GM21619 (cell line): ENCODE results near the gene PON3.

Experiments
- ATAC-seq: cut with Tn5 transposase; IDR thresholded peaks from one replicate; pipeline ENCODE4 v1.9.1; 2021; ENCODE audit not compliant: unreplicated experiment

PON3 gene

DNA sequence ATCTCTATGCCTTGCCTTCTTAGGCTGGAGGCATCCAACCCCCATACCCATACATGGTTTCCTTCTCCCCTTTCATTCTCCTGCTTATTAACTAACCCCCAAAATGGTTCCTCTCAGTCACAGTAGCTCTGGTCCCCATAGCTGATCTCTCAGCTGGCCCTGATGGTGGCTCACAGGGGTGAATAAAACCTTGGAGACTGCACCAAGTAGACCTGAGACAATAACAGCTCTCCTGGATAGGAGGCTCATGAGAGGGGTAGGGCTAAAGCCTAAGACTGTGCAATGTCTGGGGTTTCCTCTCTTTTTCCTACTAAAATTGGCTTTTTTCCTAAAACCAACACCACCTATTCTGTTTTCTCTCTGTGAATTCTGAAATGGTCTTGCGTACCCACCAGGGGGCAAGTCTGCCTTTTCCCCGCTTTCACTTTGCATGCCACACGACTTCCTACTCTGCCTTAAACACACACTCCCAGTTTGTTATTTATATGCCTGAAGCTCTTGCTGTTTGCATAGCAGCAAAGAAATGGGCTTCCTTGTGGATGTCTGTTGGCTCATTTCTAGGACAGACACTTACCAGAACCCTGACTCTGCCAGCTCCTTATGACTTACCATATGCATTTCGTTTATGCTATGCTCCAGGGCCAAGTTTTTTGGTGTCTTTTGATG lies 53.4 kb downstream of the PON3 start:
- no peak for ATAC-seq

GRCh38 chr7:95342029-95342428 lies 54.1 kb downstream of the PON3 start:
- no peak for ATAC-seq

DNA sequence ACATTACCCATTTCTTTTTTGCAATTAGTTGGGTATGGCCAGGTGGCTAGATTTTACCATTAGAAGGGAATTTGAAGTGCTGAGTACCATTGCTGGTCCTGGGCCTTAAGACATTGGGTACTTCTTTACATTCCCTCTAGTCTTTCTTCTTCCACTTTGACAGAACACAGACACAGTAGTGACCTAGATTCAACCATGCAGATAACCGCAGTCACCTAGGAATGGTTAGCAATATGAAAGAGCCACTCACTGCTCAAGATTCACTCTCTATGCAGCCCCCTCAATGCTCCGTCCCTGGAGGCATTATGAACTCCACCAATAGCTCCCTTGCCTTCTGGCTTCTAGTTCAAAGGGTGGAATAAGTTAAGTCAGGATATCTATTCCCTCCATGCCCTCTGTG lies 55.7 kb downstream of the PON3 start:
- no peak for ATAC-seq

- ATAC-seq, result no peak
These were observed 57.3 kb downstream of the PON3 start for GRCh38 chr7:95338832-95339231.

GRCh38 chr7:95335093-95335492 lies 61.1 kb downstream of the PON3 start:
- ATAC-seq, result no peak

DNA sequence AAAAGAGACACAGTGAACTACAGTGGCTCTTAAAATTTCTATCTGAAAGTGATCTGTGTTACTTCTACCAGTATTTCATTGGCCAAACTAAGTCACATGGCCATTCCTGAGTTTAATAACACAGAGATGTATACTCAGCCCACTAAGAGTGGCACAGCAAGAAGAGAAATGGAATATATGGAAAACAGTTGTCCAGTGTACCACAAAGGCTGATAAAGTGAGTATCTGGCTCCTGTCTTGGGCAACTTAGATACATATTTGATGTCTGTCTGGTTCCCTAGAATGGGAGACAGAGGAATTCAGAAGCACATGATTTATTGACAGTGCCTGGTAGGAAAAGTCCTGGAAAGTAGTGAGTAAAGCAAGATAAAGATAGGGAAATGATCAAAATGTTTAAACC lies 61.7 kb downstream of the PON3 start:
- ATAC-seq, result no peak

GRCh38 chr7:95330961-95331337 lies 65.2 kb downstream of the PON3 start:
- peak; percentile 32 for ATAC-seq

DNA sequence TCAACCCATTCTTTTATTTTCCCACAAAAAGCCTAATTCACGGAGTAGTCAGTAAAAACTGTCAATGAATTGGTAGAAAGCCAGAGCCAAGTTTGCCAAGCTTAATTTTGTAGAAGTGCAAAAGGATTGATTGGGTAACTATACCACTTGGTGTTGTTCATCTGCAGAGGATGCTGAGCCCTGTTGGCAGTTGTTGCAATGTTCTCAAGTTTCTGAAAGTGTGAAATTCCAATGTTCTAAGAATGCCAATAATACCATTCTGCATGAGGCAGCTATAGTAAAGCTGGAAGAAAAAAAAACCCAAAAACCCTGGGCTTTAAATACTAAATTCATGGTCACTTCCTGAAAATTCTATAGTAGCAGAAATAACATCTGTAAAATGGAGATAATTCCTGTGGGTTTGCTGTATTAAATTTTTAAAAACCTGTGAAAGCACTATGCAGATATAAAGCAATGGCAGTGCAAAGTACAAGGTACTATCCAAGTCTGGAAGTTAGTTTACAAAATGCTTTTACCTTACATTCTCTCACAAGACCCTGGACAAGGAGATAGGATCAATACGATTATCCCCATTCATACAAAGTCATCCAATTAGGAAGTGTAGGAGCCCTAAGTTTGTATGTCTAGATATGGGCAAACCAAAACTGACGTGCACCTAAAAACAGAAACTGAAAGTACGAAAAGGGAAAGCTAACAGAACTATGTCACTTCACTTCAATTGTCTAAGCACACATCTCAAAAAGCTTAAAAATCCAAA lies 65.8 kb downstream of the PON3 start:
- ATAC-seq, result peak; percentile 98

- ATAC-seq, result no peak
These were observed 68.8 kb downstream of the PON3 start for GRCh38 chr7:95327356-95327755.

GRCh38 chr7:95324431-95324830 lies 71.7 kb downstream of the PON3 start, which contains the start of gene PON1:
Gene PON1, minus strand, starts transcription at chr7:95324532. Its CDS starts 57 bp downstream, at chr7:95324475.
- no peak for ATAC-seq

GRCh38 chr7:95323410-95324129 lies 72.6 kb downstream of the PON3 start:
- ATAC-seq, result no peak

- ATAC-seq, result no peak
These were observed 73.3 kb downstream of the PON3 start for GRCh38 chr7:95322854-95323253.

- ATAC-seq, result no peak
These were observed 73.8 kb downstream of the PON3 start for GRCh38 chr7:95322396-95322795.

DNA sequence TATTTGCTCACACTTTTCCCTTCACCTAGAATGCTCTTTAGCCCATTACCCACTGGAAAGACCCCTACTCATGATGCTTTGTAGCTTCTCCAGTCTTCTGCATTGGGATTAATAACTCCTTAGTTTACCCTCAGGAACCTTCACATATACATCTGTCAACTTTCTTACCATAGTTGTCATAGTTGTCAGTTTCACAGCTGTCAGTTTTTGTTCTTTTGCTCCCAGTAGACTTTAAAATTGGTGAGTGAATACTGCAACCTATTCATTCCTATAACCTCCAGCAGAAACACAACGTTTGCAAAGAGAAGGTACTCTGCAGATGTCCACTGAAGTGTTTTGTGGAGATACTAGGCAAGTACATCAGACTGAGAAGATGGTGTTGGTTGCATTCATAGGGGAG lies 74.5 kb downstream of the PON3 start:
- ATAC-seq, result no peak

GRCh38 chr7:95320651-95321050 lies 75.5 kb downstream of the PON3 start:
- no peak for ATAC-seq

- no peak for ATAC-seq
These were observed 76.6 kb downstream of the PON3 start for GRCh38 chr7:95319570-95319969.

- no peak for ATAC-seq
These were observed 77.6 kb downstream of the PON3 start for GRCh38 chr7:95318501-95319100.

GRCh38 chr7:95317966-95318365 lies 78.2 kb downstream of the PON3 start:
- ATAC-seq, result no peak

DNA sequence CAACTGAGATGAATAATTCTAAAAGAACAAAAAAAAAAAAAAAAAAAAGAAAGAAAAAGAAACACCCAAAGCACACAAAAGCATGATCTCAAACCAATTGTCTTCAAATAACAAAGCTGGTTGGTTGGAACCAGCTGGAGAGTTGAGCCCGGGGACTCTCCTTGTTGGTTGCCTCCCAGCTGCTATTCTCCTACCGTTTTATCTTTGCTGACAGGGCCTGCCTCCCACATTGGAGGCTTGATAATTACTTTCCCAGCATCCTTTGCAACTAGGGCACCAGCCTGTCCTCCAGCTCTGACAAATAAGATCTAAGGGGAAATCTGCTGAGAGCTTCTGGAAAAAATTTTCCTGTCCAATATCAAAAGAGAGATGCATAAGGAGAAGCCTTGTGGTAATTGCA lies 78.6 kb downstream of the PON3 start:
- ATAC-seq, result no peak

- peak; percentile 61 for ATAC-seq
These were observed 79.6 kb downstream of the PON3 start for GRCh38 chr7:95316588-95316987.

- ATAC-seq, result no peak
These were observed 83.6 kb downstream of the PON3 start for GRCh38 chr7:95312561-95312960.

GRCh38 chr7:95311389-95311788 lies 84.8 kb downstream of the PON3 start:
- ATAC-seq, result no peak
